DMS153 treated with DMSO at 0.1 percent for 48 hours (cell line): ENCODE measurements around the gene VKORC1L1.
"Not testable (repeated sequence)": the region's sequence is repeated elsewhere in the genome, so short reads cannot be mapped to it uniquely, and the experiment has no call there.

ENCODE experiments used
- DNase-seq: peaks from one replicate; lab custom pipeline; 2025; ENCODE audit not compliant: unreplicated experiment; lab: John Stamatoyannopoulos, UW

VKORC1L1 gene

DNA sequence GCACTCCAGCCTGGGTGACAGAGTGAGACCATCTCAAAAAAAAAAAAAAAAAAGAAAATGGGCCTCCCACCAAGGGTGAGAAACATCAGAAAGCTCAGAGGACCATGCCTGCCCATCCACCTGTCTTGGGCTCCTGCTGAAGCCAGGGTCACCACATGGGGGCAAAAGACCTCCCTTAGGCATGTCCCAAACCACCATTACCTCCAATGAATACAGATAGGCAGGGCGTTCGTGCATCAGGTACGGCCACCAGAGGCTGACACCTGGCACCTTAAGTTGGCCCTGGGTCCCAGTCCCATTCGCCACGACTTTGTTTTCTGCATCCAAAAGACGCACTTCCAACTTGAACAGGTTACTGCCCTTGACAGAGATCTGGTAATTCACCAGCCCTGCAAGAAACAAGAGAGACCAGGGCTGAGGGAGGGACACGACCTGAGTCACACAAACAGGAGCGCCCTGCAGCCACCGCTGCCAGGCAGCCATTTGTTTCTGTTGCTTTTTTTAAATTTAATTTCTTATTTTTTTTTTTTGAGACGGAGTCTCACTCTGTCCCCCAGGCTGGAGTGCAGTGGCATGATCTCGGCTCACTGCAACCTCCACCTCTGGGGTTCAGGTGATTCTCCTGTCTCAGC lies 103.1 kb downstream of the VKORC1L1 start:
- no peak for DNase-seq

DNA sequence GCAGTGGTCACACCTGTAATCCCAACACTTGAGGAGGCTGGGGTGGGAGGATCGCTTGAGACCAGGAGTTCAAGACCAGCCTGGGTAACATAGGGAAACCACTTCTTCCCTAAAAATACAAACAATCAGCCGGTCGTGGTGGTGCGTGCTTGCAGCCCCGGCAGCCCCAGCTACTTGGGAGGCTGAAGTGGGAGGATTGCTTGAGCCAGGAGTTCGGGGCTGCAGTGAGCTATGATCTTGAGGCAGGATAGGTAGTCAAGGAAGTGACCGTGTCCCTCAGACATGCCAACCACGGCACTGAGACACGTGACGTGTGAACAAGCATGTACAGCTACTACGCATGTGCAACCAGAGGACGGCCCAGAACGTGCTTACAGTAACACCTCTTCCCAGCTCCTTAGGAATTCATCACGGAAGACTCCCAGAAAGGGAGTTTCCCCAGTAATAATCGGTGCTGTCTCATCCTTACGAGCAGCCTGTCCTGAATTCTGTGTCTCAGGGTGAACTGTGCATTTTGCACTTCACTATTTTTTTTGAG lies 103.9 kb downstream of the VKORC1L1 start:
- no peak for DNase-seq

DNA sequence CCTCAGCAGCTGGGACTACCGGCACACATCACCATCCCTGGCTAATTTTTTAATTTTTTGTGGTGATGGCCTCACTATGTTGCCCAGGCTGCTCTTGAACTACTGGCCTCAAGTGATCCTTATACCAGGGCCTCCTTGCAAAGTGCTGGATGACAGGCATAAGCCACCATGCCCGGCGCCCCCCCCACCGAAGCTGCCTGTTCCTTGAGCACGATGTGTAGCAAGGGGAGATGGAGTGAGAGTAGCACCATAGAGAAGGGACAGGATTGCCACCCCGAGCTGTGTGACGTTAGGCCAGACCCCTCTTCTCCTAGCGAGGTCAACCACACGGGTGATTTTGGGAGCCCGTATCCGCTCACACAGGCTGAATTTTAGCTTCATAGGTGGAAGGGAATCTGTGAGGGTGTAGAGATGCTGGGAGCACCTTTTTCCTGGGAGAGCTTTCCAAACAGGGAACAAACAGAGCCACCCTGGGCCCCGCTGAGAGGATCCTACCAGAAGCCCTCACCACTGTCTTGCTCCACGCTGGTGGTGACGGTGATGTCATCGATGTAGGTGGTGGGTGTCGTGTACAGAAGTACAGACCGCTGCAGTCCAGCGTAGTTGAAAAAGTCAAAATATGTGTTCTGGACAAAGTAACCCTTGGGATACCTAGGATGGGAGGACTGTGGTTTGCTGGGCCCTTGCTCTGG lies 106.2 kb downstream of the VKORC1L1 start:
- no peak for DNase-seq

DNA sequence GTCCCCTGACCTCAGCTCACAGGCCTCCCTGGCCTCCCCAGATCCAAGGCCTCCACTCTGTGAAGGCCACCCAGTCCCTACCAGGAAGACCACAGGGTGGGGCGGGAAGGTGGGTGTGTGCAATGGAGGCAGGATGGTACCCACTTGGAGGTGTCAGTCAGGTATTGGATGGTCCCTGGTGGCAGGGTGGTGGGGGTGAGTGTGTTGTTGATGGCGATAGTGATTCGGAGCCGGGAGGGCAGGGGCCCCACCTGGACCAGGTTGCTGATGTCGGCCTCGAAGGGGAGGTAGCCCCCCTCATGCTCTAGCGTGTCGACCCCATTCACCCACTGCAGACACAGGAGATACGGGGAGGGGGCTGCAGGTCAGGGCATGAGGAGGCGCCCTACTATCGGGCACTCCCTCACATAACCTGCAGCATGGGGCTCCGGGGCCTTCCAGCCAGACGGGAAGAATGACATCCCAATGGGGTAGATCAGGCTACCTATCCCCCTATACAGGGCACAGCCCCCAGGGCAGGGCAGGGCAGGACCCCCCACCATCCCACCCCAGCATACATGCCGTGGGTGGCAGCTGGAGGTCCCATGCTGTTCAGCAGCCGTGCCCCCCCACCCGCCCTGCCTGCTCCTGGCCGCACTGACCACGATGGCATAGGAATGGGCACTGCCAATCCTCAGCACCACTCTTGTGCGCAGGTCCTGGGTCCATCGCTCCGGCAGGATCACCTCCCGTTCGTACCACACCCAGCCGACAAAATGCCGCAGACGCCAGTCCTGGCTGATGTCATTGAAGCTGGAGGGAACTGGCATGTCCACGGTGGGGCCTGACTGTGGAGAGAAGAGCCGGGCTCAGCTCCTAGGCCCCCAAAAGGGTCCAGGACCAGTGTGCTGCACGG lies 107.0 kb downstream of the VKORC1L1 start:
- DNase-seq, result no peak

DNA sequence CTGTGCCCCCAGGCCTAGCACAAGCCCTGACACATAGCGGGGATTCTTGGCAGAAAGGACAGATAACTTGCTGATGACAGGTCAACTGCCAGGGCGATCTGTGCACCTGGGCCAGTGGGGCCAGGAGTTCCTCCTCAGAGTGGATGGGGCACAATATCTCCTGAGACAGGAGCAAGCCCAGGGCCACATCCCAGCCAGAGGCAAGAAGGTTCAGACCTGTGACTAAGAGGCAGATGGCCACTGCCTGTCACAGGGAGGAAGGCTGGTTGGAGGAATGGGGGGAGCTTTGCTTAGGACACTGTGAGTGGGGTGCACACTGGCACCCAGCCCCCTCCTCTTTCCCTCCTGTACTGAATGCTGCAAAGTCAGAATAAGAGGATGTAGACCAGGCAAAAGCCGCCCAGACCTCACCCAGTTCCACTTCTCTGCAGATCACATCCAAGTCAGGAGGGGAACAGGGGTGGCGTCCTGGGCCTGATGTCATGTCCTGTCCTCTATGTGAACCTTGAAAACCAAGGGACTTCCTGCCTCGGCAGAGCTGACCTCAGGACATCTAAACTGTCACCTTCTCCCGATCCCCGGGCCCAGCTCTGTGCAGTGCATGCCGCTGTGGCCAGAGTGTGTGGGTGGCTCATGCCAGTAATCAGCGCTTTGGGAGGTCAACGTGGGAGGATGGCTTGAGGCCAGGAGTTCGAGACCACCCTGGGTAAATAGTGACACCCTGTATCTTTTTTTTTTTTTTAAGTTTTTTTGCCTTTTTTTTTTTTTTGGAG lies 107.8 kb downstream of the VKORC1L1 start:
- no peak for DNase-seq

DNA sequence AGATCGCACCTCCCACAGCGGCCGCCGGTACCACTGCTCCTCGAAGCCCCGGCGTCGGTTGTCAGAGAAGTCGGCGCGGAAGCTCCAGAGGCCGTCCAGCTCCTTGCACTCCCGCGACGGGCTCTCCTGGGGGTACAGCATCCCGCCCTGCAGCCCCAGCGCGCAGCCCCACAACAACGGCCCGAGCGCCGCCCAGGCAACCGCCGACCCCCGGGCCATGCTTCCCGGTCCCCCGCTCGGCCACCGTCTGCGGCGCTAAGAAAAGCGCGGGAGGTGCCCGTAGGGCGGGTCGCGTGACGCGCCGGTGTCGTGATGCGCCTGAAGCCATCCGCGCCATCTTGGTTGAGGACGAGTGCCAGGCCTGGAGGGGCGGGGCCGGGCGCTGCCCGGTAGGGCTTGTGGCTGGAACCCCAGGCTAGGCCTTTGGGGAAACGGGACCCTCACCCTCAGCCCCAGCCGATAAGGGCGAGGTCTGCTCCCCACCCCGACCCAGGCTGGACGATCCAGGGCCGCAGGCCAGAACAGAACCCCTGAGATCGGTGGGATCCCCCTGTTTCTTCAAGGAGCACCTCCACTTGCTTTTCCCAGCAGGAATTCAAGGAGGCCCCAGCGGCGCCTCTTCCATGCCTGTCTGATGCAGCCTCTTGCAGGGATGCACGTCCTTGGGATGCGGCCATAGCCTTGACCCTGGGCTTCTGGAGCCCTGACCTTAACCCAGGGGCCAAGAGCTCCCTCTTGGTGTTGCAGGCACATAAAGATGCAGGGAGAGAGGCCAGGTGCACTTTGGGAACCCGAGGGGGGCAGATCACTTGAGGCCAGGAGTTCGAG lies 109.3 kb downstream of the VKORC1L1 start, which contains the start of gene GUSB:
TSS of gene GUSB (minus strand) at position 249 of the 828 bp plus-strand sequence. CDS start at position 219, 30 bp downstream.
- DNase-seq, result peak; percentile 51

DNA sequence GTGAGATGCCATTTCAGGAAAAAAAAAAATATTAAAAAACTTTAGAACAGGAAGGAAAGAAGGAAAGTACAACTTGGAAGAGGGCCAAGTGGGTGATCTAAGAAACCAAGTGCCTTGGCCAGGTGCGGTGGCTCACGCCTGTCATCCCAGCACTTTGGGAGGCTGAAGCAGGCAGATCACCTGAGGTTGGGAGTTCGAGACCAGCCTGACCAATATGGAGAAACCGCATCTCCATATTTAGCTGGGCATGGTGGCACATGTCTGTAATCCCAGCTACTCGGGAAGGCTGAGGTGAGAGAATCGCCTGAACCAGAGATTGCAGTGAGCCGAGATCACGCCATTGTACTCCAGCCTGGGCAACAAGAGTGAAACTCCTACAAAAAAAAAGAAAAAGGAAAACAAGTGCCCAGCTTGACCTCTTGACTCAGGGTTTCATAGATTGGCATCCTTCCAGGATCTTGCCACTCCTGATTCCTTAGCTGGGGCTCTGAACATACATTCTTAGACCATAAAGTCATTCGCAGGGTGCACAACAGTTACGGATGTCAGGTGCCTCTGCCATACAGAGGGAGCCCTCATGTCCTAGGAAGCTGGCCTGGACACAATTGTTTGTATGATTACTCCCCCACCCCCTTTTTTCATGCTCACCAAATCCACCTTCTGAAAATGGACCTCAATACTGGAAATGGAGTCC lies 111.2 kb downstream of the VKORC1L1 start:
- DNase-seq, result no peak

DNA sequence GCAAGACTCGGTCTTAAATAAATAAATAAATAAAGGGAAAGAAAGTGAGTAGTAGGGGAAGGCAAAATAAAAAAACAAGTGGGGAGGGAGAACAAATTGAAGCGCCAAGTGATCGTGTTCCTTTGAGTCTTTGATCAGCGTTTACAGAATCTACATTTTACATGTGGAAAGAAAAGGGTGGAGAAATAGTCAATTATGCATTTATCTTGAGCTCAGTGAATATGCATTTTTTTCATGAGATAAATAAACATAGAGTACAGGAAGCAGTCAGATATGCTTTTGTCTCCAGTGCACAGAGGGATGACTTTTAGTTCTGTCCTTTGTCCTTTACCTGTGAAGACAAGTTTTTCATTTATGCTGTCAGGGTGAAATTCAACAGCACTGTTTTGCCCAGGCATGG lies 115.2 kb downstream of the VKORC1L1 start:
- no peak for DNase-seq

DNA sequence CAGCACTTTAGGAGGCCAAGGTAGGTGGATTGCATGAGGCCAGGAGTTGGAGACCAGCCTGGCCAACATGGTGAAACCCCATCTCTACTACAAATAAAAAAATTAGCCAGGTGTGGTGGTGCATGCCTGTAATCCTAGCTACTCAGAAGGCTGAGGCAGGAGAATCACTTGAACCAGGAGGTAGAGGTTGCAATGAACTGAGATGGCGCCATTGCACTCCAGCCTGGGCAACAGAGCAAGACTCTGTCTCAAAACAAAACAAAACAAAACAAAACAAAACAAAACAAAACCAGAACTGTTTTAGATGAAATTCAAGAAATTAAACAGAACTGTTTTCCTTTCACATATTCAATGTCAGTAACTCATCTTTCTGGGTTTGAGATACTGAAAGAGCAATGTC lies 115.6 kb downstream of the VKORC1L1 start:
- not testable (repeated sequence) for DNase-seq

DNA sequence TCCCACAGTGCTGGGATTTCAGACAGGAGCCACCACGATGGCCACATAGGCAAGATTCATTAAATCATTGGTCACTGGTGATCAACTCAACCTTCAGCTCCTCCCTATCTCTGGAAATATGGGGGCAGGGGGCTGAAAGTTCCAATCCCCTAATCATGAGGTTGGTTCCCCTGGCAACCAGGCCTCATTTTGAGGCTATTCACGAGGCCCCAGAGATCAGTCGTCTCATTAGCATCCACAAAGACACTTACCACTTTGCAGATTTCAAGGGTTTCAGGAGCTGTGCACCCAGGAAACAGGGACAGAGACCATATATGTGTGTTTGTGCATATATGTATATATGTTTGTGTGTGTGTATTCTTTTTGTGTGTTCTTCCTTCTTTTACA lies 116.8 kb downstream of the VKORC1L1 start:
- no peak for DNase-seq

DNA sequence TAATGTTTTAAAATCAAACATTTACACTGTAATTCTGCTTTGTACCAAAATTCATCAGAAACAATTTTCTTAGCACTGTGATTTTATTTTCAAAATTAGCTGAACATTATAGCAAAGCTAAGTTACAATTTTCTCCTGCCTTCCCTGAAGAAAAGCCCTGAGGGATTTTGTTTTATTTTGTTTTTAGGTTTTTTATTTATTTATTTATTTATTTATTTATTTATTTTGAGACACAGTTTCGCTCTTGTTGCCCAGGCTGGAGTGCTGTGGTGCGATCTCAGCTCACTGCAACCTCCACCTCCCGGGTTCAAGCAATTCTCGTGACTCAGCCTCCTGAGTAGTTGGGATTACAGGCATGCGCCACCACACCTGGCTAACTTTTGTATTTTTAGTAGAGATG lies 119.0 kb downstream of the VKORC1L1 start:
- DNase-seq, result not testable (repeated sequence)

DNA sequence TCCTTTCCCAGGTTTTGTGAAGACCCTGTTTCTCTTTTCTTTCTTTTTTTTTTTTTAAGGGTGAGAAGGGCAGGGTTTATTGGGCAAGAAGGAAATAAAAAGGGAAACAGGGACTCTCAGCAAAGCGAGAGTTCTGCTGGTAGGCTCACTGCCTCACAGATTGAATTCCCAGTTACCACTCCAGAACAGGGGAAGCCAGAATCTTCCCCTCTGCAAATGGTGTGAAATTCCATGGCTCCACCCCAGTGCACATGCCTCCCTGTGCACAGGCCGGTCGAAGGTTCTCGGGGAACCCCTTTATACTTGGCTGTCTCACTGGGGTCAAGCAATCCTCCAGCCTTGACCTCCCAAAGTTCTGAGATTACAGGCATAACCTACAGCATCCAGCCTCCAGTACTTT lies 119.7 kb downstream of the VKORC1L1 start:
- DNase-seq, result no peak

DNA sequence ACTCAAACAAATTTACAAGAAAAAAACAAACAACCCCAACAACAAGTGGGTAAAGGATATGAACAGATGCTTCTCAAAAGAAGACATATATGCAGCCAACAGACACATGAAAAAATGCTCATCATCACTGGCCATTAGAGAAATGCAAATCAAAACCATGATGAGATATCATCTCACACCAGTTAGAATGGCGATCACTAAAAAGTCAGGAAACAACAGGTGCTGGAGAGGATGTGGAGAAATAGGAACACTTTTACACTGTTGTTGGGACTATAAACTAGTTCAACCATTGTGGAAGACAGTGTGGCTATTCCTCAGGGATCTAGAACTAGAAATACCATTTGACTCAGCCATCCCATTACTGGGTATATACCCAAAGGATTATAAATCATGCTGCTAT lies 122.1 kb downstream of the VKORC1L1 start:
- DNase-seq, result not testable (repeated sequence)

DNA sequence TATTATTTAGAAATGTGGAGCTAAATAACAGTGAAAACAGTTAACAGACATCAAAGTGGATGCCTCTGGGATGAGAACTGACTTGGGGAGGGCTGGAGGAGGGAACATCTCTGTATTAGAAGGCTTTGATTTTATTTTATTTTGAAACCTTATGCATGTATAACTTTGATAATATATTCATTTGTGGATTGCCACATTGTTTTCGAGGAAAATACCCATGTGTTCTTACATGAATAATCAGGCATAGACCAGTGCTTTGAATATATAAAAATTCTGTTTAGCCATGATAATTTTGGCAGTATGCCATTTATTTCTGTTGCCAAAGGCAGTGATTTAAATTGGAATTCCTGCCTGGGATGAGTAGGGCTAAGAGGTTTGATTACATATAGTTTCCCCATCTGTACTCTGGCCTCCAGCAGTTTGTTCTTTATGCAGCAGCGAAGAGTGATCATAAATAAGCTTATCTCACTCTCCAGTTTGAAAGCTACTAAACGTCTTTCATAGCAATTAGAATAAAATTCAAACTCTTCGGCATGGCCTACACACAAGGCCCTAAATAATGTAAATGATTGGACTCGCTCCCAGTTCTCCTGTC lies 128.0 kb downstream of the VKORC1L1 start:
- DNase-seq, result not testable (repeated sequence)

DNA sequence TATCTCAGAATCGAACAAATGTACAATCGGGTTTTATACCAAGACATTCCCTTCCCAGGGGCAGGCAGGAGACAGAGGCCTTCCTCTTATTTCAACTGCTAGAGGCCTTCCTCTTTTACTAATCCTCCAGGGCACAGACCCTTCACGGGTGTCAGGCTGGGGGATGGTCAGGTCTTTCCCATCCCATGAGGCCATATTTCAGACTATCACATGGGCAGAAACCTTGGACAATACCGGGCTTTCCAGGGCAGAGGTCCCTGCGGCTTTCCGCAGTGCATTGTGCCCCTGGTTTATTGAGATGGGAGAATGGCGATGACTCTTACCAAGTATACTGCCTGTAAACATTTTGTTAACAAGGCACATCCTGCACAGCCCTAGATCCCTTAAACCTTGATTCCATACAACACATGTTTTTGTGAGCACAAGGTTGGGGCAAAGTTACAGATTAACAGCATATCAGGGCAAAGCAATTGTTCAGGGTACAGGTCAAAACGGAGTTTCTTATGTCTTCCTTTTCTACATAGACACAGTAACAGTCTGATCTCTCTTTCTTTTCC lies 132.3 kb downstream of the VKORC1L1 start:
- DNase-seq, result not testable (repeated sequence)

DNA sequence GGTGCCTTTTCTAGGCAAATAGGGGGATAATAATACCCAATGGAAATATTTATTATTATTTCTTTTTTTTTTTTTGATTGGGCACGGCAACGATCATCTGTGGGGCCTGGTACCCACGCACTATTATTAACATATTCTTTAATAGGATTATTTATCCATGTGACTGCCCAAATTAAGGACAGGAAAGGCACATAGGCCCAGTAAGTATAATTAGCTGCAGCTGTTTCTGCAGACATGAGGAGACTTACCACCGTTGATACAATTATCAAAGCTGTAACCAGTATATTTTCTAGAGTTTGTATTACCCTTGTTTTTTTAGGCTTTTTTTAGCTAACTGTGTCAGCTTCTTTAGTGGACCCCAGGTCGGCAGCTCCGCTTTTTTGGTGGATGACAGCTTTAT lies 134.4 kb downstream of the VKORC1L1 start:
- DNase-seq, result no peak
